Activated CD4-positive, alpha-beta T cell treated with anti-CD3 and anti-CD28 coated beads, Interleukin-2, amount 50 U/mL, for 24 hours (primary cell): ENCODE results near the gene INSL3.
A peak's percentile ranks its signal among the peaks of the same experiment; 100 is the strongest.
"Not testable (repeated sequence)": the region's sequence is repeated elsewhere in the genome, so short reads cannot be mapped to it uniquely, and the experiment has no call there.

Experiments
- DNase-seq, 2 donors: peaks; one replicate each; pipeline ENCODE4 v3.0.0-alpha.2; 2020; ENCODE audit warnings: low read depth in 1 of 2, low spot score in 1 of 2

INSL3 gene

GRCh38 chr19:17824339-17824738 is 3.0 kb upstream of the INSL3 start:
- DNase-seq = no peak

- no peak for DNase-seq
These were observed 3.5 kb downstream of the INSL3 start for GRCh38 chr19:17817668-17818363.

- DNase-seq = no peak
These were observed 9.2 kb downstream of the INSL3 start for GRCh38 chr19:17812099-17812498.

- no peak for DNase-seq
These were observed 9.6 kb downstream of the INSL3 start for GRCh38 chr19:17811681-17812080.

- DNase-seq = no peak
These were observed 10.2 kb downstream of the INSL3 start for GRCh38 chr19:17811103-17811502.

GRCh38 chr19:17807731-17808316 is 13.5 kb downstream of the INSL3 start:
- DNase-seq = no peak

- DNase-seq = no peak
These were observed 14.4 kb downstream of the INSL3 start for GRCh38 chr19:17806945-17807344.

DNA sequence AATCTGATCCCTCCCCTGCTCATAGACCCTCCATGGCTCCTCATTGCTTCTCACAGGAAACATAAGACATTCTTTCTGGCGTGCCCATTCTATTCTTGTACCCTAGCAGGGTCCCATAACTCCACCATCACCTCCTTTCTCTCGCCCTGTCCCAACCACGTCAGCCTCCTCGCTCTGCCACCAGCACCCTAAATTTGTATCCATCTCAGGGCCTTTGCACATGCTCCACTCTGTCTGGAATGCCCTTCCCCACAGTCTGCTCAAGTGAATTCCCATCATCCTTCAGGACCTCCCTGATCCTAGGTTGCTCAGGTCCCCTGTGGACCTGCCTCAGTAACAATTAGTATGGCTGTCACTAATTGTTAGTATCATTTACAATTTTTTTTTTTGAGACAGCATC is 15.9 kb downstream of the INSL3 start:
- DNase-seq = no peak

GRCh38 chr19:17803264-17803896 is 17.9 kb downstream of the INSL3 start:
- no peak for DNase-seq

GRCh38 chr19:17802137-17802858 is 19.0 kb downstream of the INSL3 start:
- DNase-seq = no peak

- not testable (repeated sequence) for DNase-seq
These were observed 22.7 kb downstream of the INSL3 start for GRCh38 chr19:17798599-17798998.

DNA sequence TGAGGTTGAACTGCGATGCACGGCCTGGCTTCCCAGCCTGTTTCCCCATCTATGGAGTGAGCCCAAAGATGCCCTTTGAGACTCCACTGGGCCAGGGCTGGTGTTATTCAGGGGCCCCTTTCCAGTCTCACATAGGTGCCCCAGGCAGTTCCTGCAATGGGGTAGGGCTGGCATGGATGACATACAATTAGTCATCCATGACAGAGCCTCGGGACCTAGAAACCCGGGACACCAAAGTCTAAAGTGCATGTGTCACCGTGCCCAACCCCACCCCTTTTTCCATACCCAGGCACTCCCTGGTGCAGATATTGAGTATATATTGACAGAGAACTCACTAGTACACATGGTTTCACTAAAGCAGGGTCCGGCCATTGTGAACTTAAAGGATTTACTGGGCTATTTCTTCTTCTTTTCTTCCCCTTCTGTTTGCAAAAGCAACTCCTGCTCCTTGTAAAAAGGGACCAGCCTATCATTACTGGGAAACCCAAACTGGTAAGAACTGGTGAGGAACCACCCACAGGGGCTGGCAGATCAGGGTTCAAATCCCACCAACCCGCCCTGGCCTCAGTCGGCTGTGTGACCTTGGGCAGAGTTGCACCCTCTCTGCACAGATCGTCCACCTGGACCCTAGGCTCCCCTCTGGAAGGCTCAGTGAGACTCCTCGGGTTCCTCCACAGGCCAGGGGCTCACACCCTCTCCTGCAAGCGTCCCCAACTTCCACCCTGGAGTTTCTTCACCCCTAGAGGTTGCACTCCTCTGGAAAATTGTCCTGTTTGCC is 23.7 kb downstream of the INSL3 start:
- DNase-seq = peak in 1 of 2 donors; percentile 53

DNA sequence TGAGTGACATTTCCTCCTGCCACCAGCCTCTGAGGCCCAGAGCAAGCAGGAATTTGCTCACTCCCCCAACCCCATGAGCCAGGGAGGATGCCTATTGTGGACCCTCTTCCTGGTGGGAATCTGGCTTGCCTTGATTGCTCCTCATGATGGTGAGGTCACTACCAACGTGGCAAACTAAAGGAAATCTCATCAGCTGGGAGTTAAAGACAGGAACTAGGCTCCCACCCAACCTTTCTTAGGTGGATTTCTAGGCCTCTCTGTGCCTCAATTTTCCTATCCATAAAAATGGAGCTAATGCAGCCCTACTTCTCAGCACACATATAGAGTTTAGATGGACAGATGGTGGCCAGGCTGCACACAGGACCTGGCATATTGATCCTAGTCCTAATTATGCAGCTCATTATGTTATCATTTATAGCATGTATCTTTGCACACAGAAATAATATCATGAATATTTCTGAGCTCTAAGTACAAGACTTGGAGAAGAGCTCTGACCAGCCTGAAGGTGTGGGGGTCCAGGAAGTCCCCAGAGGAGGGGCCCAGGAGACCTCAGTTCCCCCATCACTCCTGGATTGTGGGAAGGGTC is 24.4 kb downstream of the INSL3 start:
- no peak for DNase-seq

DNA sequence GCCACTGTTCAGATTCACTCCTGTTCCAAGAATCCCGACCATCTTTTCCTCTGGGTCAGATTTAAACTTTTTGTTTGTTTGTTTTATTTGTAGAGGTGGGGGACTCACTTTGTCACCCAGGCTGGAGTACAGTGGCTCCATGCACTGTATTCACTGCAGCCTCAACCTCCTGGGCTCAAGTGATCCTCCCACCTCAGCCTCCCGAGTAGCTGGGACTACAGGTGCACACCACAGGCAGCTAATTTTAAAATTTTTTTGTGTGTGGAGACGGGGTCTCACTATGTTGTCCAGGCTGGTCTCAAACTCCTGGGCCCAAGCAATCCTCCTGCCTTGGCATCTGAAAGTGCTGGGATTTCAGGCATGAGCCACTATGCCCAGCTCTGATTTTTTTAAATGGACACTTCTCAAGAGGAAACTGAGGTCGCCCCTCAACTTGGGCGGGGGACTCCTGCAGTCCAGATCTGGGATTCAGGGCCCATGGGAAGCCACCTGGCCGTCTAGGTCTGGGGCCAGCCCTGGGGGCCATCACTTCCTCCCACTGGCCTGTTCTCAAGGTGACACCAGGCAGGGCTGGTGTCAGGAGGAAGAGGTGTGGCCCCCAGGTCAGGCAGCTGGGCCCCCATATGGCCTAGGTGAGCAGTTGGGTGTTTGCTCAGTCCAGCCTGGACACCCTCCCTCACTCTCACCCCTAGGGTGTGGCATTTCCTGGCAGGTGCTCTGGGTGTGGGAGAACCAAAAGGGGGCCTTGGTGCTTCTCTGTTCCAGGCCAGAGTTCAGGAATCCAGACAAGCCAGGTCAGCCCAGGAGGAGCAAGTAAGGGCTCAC is 25.1 kb downstream of the INSL3 start:
- no peak for DNase-seq

DNA sequence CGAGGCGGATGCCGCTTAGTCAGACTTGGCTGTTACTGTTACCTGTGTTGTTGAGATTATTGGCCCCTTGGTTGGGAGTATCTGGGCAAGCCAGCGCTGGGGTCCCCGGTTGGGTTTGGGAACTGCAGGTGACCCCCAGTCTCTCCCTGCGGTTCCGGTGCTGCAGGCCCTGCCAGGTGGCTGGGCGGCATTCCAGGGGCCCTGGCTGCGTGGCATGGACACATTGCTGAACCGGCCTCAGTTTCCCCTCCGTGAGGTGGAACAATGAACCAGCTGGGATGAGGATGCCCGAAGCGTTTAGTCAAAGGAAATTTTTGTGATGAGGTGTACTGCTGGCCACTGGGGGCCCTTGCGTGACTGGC is 25.8 kb downstream of the INSL3 start:
- no peak for DNase-seq

DNA sequence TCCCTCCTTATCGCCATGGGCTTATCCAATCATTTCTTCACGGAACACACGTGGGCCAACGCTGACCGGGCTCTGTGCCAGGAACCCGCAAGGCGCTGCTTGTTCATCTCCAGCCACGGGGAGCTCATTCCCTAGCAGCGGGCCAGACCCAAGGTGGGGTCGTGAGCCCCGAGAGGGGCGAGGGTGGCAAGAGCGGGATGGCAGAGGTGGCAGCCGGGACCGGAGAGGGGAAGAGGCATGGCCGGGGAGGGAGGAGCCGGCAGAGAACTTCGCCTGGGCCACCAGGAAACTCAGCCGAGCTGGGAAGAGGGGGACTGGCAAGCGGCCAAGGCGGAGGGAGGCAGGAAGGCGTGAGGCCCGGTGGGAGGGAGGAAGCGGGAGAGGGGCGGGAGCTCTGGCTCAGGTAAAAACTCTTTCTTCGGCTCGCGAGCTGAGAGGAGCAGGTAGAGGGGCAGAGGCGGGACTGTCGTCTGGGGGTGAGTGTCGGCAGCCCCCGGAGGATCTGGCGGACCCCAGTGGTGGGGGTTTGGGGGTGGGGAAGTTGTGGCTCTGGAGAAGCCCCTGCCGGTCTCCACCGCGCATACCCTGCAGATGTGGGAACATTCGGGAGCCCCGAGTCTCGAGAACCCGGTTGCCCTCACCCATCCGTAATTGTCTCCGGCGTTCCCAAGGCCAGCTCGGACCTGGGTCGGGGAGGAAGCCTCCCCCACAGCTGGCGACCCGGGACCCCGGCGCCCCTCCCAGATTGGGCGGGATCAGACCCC is 26.4 kb downstream of the INSL3 start, which contains the start of gene B3GNT3:
B3GNT3 (plus strand) TSS at position 408 of the 764 bp plus-strand sequence. CDS start 12,670 bp downstream, outside the sequence.
- DNase-seq = no peak

GRCh38 chr19:17794412-17794730 is 26.9 kb downstream of the INSL3 start:
- DNase-seq = no peak

DNA sequence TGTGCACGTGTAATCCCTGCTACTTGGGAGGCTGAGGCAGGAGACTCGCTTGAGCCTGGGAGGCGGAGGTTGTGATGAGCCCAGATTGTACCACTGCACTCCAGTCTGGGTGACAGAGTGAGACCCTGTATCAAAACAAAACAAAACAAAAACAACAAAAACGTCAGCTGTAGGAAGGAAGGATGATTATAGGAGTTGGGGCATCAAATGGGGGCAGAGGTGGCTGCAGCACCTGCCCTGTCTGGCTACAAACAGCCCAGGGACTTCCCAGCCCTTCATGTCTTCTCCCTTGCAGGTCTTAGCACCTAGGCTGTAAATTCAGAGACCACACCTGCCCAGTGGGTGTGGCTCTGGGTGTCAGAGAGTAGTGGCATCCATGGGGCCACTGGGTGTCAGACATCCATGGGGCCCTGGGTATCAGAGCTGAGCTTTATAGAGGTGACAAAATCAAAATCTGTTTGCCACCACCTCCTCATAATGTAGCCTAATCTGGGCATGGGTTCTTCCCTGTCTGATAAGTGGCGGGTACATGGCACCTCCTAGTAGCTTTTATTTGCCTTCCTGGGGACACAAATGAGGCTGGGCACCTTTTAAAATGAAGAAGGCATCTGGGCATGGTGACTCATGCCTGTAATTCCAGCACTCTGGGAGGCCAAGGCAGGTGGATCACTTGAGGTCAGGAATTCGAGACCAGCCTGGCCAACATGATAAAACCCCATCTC is 31.1 kb downstream of the INSL3 start:
- DNase-seq = no peak

- DNase-seq = no peak
These were observed 32.7 kb downstream of the INSL3 start for GRCh38 chr19:17788632-17789031.
